Measurements from ENCODE around the gene SLC25A20.

- TF ChIP-seq CTCF (IDR thresholded peaks at IDR 0.05; ENCODE audit: low read length) (no peak), EZH2 (IDR thresholded peaks at IDR 0.05; ENCODE audit: borderline replicate concordance, low read length) (no peak)
These were observed 79.2 kb downstream of the SLC25A20 start for GRCh38 chr3:48819234-48820221.

Data from OCI-LY1 (cell line).